ENCODE results near the gene SOX6. TPM values are rescaled to one million over a fixed set of nuclear protein-coding genes. Genes with fewer than 3 reads are reported as not detected.

Gene SOX6
- total RNA-seq, 1 donor from 2014 or later: 1.6 TPM

DNA sequence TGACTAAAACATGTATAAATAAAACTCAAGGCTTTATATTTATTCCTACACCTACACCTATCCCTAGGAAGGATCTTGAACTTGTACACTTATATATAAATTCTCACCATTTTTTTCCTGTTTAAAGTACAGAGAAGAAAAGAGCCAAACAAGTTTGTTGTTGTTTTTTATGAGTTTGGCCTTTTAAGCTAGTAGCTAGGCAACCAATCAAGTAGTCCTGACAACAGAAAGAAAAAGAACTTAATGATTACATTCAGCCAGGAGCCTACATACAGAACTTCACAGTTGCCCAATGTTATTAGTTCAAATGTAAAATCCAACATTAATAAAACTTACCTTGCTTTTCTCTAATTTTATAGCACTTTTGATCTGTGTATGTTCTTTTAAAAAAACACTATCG, 316.2 kb downstream of the SOX6 start:
- no peaks in the 10 kb centered on the region for H3K9me3 ChIP-seq
- H3K27ac ChIP-seq: no peak overlapping the region
- H3K4me1 ChIP-seq: no peaks in the 10 kb centered on the region
- intact Hi-C loops (cut with DNase I): no loop called here
- no peaks in the 10 kb centered on the region for H3K27me3 ChIP-seq
- no peak overlapping the region for H3K4me3 ChIP-seq
- TF ChIP-seq, protein P1, sequence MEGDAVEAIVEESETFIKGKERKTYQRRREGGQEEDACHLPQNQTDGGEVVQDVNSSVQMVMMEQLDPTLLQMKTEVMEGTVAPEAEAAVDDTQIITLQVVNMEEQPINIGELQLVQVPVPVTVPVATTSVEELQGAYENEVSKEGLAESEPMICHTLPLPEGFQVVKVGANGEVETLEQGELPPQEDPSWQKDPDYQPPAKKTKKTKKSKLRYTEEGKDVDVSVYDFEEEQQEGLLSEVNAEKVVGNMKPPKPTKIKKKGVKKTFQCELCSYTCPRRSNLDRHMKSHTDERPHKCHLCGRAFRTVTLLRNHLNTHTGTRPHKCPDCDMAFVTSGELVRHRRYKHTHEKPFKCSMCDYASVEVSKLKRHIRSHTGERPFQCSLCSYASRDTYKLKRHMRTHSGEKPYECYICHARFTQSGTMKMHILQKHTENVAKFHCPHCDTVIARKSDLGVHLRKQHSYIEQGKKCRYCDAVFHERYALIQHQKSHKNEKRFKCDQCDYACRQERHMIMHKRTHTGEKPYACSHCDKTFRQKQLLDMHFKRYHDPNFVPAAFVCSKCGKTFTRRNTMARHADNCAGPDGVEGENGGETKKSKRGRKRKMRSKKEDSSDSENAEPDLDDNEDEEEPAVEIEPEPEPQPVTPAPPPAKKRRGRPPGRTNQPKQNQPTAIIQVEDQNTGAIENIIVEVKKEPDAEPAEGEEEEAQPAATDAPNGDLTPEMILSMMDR (IDR thresholded peaks at IDR 0.05): no peak
- no peaks in the 10 kb centered on the region for H3K36me3 ChIP-seq
- DNase-seq (ENCODE audit: low spot score in 2 of 2): no peak

DNA sequence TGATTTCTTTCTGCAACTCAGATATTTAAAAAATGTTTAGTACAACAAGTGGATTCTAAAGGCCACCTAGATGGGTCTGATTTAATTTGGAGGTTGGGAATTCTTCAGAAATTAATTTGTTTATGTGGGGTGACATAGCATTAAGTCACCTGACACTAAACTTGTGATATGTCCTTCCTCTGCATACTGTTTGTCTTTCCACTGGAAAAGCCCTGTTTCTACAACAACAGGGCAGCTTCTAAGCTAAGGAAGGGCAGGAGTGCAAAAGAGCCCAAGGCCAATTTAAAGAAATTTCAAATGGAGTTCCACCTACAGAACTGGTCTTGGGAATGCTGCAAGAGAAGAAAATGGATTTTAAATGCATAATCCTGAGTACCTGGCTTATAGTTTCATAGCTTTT, 319.2 kb downstream of the SOX6 start:
- Histone ChIP-seq H3K4me1 (no peaks in the 10 kb centered on the region), H3K27ac (no peak overlapping the region), H3K9me3 (no peaks in the 10 kb centered on the region), H3K27me3 (no peaks in the 10 kb centered on the region), H3K4me3 (no peak overlapping the region), H3K36me3 (no peaks in the 10 kb centered on the region)
- TF ChIP-seq, protein P1 (IDR thresholded peaks at IDR 0.05): no peak
- intact Hi-C loops (cut with DNase I): no loop called here
- DNase-seq (ENCODE audit: low spot score in 2 of 2): no peak

DNA sequence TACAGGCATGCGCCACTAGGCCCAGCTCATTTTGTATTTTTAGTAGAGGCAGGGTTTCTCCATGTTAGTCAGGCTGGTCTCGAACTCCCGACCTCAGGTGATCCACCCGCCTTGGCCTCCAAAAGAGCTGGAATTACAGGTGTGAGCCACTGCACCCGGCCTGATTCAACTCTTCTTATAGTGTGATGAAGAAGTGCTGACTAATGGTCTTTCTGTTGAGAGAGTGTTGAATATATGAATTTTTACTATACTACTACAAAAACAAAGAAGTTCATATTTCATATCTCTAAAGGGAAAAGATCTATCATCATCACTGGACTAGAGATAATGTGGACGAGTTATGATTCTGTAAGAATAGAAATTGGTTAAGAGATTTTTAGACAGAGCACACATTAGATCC, 320.1 kb downstream of the SOX6 start:
- Histone ChIP-seq H3K9me3 (no peaks in the 10 kb centered on the region), H3K4me1 (no peaks in the 10 kb centered on the region), H3K36me3 (no peaks in the 10 kb centered on the region), H3K4me3 (no peak overlapping the region), H3K27ac (no peak overlapping the region), H3K27me3 (no peaks in the 10 kb centered on the region)
- intact Hi-C loops (cut with DNase I): no loop called here
- no peak for DNase-seq (ENCODE audit: low spot score in 2 of 2)
- TF ChIP-seq, protein P1 (IDR thresholded peaks at IDR 0.05): no peak

DNA sequence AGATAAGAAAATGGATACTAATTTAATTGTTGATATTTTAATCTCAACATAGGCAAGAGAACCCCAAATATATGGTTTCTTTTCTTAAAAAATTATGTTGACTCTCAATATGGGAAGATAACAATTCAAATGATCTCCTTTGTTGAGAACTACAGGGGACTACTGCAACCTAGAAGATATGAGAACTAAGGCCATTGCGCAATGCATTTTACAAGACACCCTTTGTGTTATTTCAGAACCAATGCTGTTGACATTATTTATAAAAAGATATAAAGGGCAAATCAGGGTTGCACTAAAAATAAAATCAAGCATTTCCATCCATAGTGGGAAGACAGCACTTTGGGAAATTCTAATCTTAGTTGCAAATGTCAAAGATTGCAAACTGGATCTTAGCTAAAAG, 322.3 kb downstream of the SOX6 start:
- Histone ChIP-seq H3K36me3 (no peaks in the 10 kb centered on the region), H3K27me3 (no peaks in the 10 kb centered on the region), H3K4me1 (no peaks in the 10 kb centered on the region), H3K27ac (no peak overlapping the region), H3K9me3 (no peaks in the 10 kb centered on the region), H3K4me3 (no peak overlapping the region)
- no peak for DNase-seq (ENCODE audit: low spot score in 2 of 2)
- TF ChIP-seq, protein P1 (IDR thresholded peaks at IDR 0.05): no peak
- intact Hi-C loops (cut with DNase I): no loop called here

DNA sequence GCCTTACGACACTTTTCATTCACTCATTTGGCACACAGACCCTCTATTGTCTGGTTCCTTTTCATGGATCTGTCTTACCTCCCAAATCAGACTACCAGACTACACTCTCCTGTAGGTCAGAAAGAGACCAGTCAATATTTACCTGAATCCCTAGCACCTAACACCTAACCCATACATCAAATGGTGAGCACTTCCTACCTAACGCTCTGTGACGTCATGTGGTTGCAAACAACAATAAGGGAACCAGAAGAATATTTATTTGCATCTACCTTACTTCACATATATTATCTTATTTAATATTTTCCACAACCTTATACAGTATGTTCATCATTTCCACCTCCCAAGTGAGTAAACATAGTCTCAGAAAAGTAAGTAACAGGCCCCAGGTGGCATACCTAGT, 323.4 kb downstream of the SOX6 start:
- H3K9me3 ChIP-seq: no peaks in the 10 kb centered on the region
- TF ChIP-seq, protein P1 (IDR thresholded peaks at IDR 0.05): no peak
- no peak overlapping the region for H3K4me3 ChIP-seq
- no peaks in the 10 kb centered on the region for H3K27me3 ChIP-seq
- DNase-seq (ENCODE audit: low spot score in 2 of 2): no peak
- no peaks in the 10 kb centered on the region for H3K4me1 ChIP-seq
- intact Hi-C loops (cut with DNase I): no loop called here
- no peaks in the 10 kb centered on the region for H3K36me3 ChIP-seq
- no peak overlapping the region for H3K27ac ChIP-seq

DNA sequence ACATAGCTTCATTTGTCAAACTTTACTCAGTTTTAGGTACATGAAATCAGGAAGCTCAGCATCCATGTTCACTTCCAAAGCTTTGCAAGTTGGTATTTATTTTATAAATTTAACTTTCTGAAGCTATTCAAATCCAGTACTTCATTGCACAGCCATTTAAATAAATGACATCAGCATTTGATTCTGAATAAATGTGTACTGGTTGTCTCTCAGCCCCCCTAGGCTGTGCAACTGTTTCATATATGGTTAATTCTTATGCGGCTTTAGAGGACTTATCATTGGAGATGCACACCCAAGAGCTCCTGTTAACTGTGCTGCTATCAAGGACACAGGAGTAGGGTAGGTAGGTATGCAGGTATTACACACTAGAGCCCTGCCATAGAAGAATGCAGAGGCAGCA, 325.1 kb downstream of the SOX6 start:
- H3K4me3 ChIP-seq: no peak overlapping the region
- H3K27ac ChIP-seq: no peak overlapping the region
- no peaks in the 10 kb centered on the region for H3K4me1 ChIP-seq
- no peaks in the 10 kb centered on the region for H3K9me3 ChIP-seq
- H3K27me3 ChIP-seq: no peaks in the 10 kb centered on the region
- intact Hi-C loops (cut with DNase I): no loop called here
- TF ChIP-seq, protein P1 (IDR thresholded peaks at IDR 0.05): no peak
- H3K36me3 ChIP-seq: no peaks in the 10 kb centered on the region
- DNase-seq (ENCODE audit: low spot score in 2 of 2): no peak

Data from ascending aorta (tissue), 2 donors.